ENCODE results near the gene ETFA.
"Not testable (repeated sequence)": the region's sequence is repeated elsewhere in the genome, so short reads cannot be mapped to it uniquely, and the experiment has no call there.

The ETFA gene

GRCh38 chr15:76285241-76285825 is 25.9 kb downstream of the ETFA start:
- Mint-ChIP-seq H3K36me3 (ENCODE audit: low read depth) (peaks cover 31% of the 10 kb centered on the region), H3K4me1 (ENCODE audit: low read depth) (peaks cover 21% of the 10 kb centered on the region), H3K4me3 (no peak overlapping the region), H3K27me3 (ENCODE audit: low read depth) (no peaks in the 10 kb centered on the region), H3K27ac (no peak overlapping the region), H3K9me3 (no peaks in the 10 kb centered on the region)

DNA sequence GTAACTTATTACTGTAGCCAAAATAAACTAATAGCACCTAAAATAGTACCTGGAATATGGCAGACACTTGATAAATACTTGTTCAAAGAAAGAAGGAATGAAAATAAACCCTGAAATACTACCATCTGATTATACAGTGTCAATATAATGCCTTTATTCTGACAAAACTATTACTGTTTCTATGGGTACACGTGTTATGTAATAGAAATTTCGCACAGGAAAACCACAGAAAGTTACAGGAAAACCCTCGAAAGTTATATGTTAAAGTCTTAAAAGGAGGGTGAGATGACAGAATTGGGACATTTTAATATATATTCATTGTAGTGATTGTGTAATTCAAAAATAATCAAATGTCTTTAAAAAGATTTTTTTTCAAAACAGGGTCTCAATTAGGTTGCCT is 28.8 kb downstream of the ETFA start:
- Mint-ChIP-seq H3K27ac (no peak overlapping the region), H3K27me3 (ENCODE audit: low read depth) (no peaks in the 10 kb centered on the region), H3K36me3 (ENCODE audit: low read depth) (peaks cover 45% of the 10 kb centered on the region), H3K4me1 (ENCODE audit: low read depth) (peaks cover 17% of the 10 kb centered on the region), H3K4me3 (no peak overlapping the region), H3K9me3 (no peaks in the 10 kb centered on the region)

DNA sequence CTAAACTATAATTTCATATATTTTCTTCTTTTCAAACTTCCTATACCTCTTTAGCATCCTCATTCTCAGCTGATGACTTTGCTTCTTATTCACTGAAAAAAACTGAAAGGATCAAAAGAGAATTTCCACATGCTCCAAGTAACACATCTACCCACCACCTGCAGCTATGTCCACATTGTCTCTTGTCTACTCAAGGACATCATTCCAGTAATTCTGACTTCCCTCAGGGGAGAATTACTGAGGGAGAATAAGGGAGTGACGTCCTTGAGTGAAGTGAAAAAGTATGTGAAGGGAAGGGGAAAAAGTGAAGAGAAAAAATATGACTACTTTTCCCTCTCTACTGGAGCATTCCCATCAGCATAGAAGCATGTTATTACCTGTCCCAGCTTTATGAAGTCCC is 32.6 kb downstream of the ETFA start:
- Mint-ChIP-seq H3K27me3 (ENCODE audit: low read depth) (no peaks in the 10 kb centered on the region), H3K27ac (no peak overlapping the region), H3K36me3 (ENCODE audit: low read depth) (peaks cover 34% of the 10 kb centered on the region), H3K4me1 (ENCODE audit: low read depth) (peaks cover 5% of the 10 kb centered on the region), H3K9me3 (no peaks in the 10 kb centered on the region), H3K4me3 (no peak overlapping the region)

GRCh38 chr15:76274821-76275220 is 36.4 kb downstream of the ETFA start:
- H3K36me3 Mint-ChIP-seq (ENCODE audit: low read depth): peaks cover 30% of the 10 kb centered on the region
- H3K27me3 Mint-ChIP-seq (ENCODE audit: low read depth): no peaks in the 10 kb centered on the region

GRCh38 chr15:76274226-76274625 is 37.0 kb downstream of the ETFA start:
- H3K27ac Mint-ChIP-seq: no peak overlapping the region
- H3K36me3 Mint-ChIP-seq (ENCODE audit: low read depth): peaks cover 33% of the 10 kb centered on the region
- no peaks in the 10 kb centered on the region for H3K27me3 Mint-ChIP-seq (ENCODE audit: low read depth)
- H3K4me1 Mint-ChIP-seq (ENCODE audit: low read depth): no peaks in the 10 kb centered on the region
- no peaks in the 10 kb centered on the region for H3K9me3 Mint-ChIP-seq
- no peak overlapping the region for H3K4me3 Mint-ChIP-seq

More at GRCh38 chr15:76274821-76275220, 36.4 kb downstream of the ETFA start:
- Mint-ChIP-seq H3K4me3 (no peak overlapping the region), H3K9me3 (no peaks in the 10 kb centered on the region), H3K4me1 (ENCODE audit: low read depth) (no peaks in the 10 kb centered on the region), H3K27ac (no peak overlapping the region)

- no peak overlapping the region for H3K4me3 Mint-ChIP-seq
- peaks cover 18% of the 10 kb centered on the region for H3K9me3 Mint-ChIP-seq
Measured at GRCh38 chr15:76270876-76271275, 40.4 kb downstream of the ETFA start.

DNA sequence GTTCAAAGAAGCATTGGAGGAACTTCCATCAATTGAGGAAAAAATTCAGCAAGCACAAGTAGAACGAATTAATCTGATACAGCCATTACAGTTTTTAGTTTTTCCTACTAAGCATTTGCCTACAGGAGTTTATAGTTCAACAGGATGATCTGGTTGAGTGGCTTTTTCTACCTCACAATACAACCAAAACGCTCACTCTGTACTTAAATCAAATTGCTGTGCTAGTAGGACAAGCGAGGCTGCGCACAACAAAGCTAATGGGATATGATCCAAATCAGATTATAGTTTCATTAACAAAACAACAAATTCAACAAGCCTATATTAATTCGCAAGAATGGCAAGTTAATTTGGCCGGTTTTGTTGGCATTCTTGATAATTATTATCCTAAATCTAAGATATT is 44.2 kb downstream of the ETFA start:
- Mint-ChIP-seq H3K27ac (no peak overlapping the region), H3K27me3 (ENCODE audit: low read depth) (no peaks in the 10 kb centered on the region), H3K4me1 (ENCODE audit: low read depth) (no peaks in the 10 kb centered on the region), H3K36me3 (ENCODE audit: low read depth) (peaks cover 73% of the 10 kb centered on the region), H3K4me3 (no peak overlapping the region), H3K9me3 (peaks cover 54% of the 10 kb centered on the region)

More at GRCh38 chr15:76270876-76271275, 40.4 kb downstream of the ETFA start:
- Mint-ChIP-seq H3K27me3 (ENCODE audit: low read depth) (no peaks in the 10 kb centered on the region), H3K27ac (no peak overlapping the region), H3K4me1 (ENCODE audit: low read depth) (no peaks in the 10 kb centered on the region), H3K36me3 (ENCODE audit: low read depth) (peaks cover 43% of the 10 kb centered on the region)

- H3K9me3 Mint-ChIP-seq: peaks cover 58% of the 10 kb centered on the region
- H3K4me3 Mint-ChIP-seq; H3K4me1 Mint-ChIP-seq (ENCODE audit: low read depth); H3K27me3 Mint-ChIP-seq (ENCODE audit: low read depth); H3K27ac Mint-ChIP-seq: not testable (repeated sequence)
- peaks cover 78% of the 10 kb centered on the region for H3K36me3 Mint-ChIP-seq (ENCODE audit: low read depth)
Measured at GRCh38 chr15:76265769-76266168, 45.5 kb downstream of the ETFA start.

GRCh38 chr15:76260246-76260938 is 50.9 kb downstream of the ETFA start:
- Mint-ChIP-seq H3K4me3 (no peak overlapping the region), H3K9me3 (peaks cover 35% of the 10 kb centered on the region), H3K27ac (no peak overlapping the region), H3K36me3 (ENCODE audit: low read depth) (peaks cover 54% of the 10 kb centered on the region), H3K27me3 (ENCODE audit: low read depth) (no peaks in the 10 kb centered on the region), H3K4me1 (ENCODE audit: low read depth) (no peaks in the 10 kb centered on the region)

DNA sequence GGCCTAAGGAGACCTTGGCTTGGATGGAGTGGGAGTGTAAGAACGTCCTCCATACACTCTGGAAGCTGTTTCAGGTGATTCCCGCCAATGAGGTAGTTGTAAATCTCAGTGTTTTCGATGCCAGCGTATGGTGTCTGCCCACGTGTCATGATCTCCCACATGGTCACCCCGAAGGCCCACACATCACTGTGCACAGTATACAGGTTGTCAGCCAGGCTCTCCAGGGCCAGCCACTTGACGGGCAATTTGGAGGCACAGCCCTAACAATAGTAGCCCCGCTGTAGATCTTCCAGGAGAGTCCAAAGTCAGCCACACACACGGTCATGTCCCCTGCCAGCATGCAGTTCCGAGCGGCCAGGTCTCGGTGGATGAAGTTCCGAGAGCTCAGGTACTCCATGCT is 51.9 kb downstream of the ETFA start:
- no peak overlapping the region for H3K4me3 Mint-ChIP-seq
- peaks cover 25% of the 10 kb centered on the region for H3K9me3 Mint-ChIP-seq
- no peaks in the 10 kb centered on the region for H3K4me1 Mint-ChIP-seq (ENCODE audit: low read depth)
- H3K36me3 Mint-ChIP-seq (ENCODE audit: low read depth): peaks cover 44% of the 10 kb centered on the region
- H3K27ac Mint-ChIP-seq: no peak overlapping the region
- H3K27me3 Mint-ChIP-seq (ENCODE audit: low read depth): no peaks in the 10 kb centered on the region

- Mint-ChIP-seq H3K27ac (no peak overlapping the region), H3K27me3 (ENCODE audit: low read depth) (no peaks in the 10 kb centered on the region), H3K4me1 (ENCODE audit: low read depth) (no peaks in the 10 kb centered on the region), H3K9me3 (peaks cover 16% of the 10 kb centered on the region), H3K36me3 (ENCODE audit: low read depth) (peaks cover 38% of the 10 kb centered on the region), H3K4me3 (no peak overlapping the region)
Measured at GRCh38 chr15:76258460-76258859, 52.8 kb downstream of the ETFA start.

DNA sequence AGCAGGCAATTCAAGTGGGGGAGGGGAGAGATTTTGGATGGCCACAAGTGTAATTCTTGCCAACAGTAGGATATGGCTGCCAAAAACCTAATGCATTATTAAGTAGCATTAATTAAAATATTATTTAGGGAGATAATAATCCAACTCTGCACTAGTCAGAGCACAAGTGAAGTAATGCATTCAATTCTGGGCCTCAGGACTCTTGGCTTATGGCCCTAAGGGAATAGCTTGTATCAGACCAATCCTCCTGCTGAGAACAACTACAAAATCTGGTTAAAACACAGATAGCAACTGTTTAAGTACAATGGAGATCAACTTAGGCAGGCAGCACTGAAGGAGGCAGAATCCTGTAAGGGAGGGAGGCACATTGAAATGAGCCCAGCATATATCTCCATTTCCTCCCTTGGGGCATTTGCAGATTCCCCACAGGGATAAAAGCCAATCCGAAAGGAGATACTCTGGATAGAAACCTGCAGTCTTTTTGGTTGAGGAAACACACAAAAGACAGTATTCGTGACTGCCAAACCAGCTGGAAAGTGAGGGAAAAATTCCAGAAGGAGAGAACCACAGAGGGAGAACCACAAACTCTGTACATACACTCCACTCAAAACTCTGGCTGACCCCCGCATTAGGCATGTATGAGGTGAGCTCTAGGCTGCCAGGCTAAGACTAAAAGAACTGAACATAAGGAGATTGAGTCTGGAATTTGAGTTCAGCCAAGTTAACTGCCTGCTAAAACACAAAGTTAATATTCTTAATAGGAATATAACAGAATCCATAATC is 57.4 kb downstream of the ETFA start:
- Mint-ChIP-seq H3K9me3 (no peaks in the 10 kb centered on the region), H3K4me1 (ENCODE audit: low read depth) (peaks cover 5% of the 10 kb centered on the region), H3K36me3 (ENCODE audit: low read depth) (peaks cover 3% of the 10 kb centered on the region), H3K4me3 (no peak overlapping the region), H3K27me3 (ENCODE audit: low read depth) (no peaks in the 10 kb centered on the region), H3K27ac (no peak overlapping the region)

DNA sequence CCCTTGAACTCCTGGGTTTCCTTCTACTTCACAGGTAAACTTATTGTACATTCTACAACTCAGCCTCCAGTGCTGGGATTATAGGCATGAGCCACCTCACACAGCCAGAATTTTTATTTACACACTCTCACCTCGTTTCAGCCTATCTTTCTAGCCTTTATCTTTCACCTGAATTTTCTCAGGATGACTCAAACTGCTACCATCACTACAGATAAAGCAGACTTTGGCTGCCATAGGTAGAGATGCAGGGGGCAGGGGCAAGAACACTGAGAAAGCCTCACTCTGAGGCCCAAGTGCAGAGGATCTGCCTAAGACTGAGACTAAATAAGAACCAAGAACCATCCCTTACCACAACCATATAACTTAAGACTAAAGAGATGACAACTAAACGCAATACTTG is 59.0 kb downstream of the ETFA start:
- no peak overlapping the region for H3K27ac Mint-ChIP-seq
- peaks cover 2% of the 10 kb centered on the region for H3K36me3 Mint-ChIP-seq (ENCODE audit: low read depth)
- peaks cover 5% of the 10 kb centered on the region for H3K4me1 Mint-ChIP-seq (ENCODE audit: low read depth)
- H3K9me3 Mint-ChIP-seq: no peaks in the 10 kb centered on the region
- H3K27me3 Mint-ChIP-seq (ENCODE audit: low read depth): no peaks in the 10 kb centered on the region
- no peak overlapping the region for H3K4me3 Mint-ChIP-seq

- H3K27ac Mint-ChIP-seq: no peak overlapping the region
- H3K36me3 Mint-ChIP-seq (ENCODE audit: low read depth): no peaks in the 10 kb centered on the region
Measured at GRCh38 chr15:76251717-76252116, 59.6 kb downstream of the ETFA start.

DNA sequence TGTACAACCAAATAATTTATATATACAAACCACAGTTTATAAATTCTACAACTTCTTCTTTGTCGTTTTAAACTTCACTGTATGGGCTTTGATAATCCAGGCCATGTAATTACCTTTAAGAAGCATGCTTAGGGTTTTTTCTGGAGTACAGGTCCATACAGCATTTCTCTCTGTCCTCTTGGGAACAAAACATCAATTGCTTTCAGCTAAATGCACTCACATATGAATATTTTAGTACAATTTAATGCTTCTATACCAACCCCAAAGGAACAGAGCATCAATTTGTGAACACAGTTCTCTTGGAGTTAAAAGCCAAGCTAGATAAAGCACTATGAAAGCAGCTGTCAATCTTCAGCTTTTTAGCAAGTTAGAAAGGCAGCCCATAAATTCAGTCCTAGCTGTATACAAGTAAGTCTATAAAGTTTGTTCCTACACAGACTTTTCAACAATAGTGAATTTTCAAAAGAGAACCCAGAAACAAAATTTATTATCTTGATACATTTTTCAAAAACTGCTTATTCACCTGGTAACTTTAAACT is 66.1 kb downstream of the ETFA start:
- Mint-ChIP-seq H3K4me3 (no peak overlapping the region), H3K4me1 (ENCODE audit: low read depth) (no peaks in the 10 kb centered on the region), H3K27ac (no peak overlapping the region), H3K36me3 (ENCODE audit: low read depth) (peaks cover 2% of the 10 kb centered on the region), H3K9me3 (no peaks in the 10 kb centered on the region), H3K27me3 (ENCODE audit: low read depth) (no peaks in the 10 kb centered on the region)

More at GRCh38 chr15:76251717-76252116, 59.6 kb downstream of the ETFA start:
- H3K4me1 Mint-ChIP-seq (ENCODE audit: low read depth): peaks cover 5% of the 10 kb centered on the region
- H3K9me3 Mint-ChIP-seq: no peaks in the 10 kb centered on the region
- no peaks in the 10 kb centered on the region for H3K27me3 Mint-ChIP-seq (ENCODE audit: low read depth)
- H3K4me3 Mint-ChIP-seq: no peak overlapping the region

Data from T-helper 1 cell treated with Interleukin-12 subunit alpha and Interleukin-12 subunit beta and Interleukin-4 antibody, amounts not matched to agents 30 μg/mL and 1 μg/mL, for 36 hours (primary cell).